HepG2 (cell line): ENCODE results near the gene DDR1. TPM values are rescaled to one million over a fixed set of nuclear protein-coding genes. Genes with fewer than 3 reads are reported as not detected.

Experiments
- ARNT ChIP-seq: fragments of 450-650 bp; IDR thresholded peaks from 2 replicates; pipeline ENCODE4 v1.6.1; 2017
- CEBPB ChIP-seq: IDR thresholded peaks from 2 replicates; pipeline ENCODE4 v1.6.1; 2011; ENCODE audit warnings: low read depth, low read length, improper control_type of control experiment, borderline replicate concordance
- DPF2 ChIP-seq: sonication (generic); formaldehyde crosslinking; IDR thresholded peaks from 2 replicates; pipeline ENCODE4 v1.4.0; 2020; ENCODE audit warnings: mild to moderate bottlenecking, low read depth, missing genetic modification reagents, borderline replicate concordance
- EP300 ChIP-seq, 3 experiments: sonication (generic) in 1 of 3; formaldehyde crosslinking in 1 of 3; IDR thresholded peaks; 2 replicates each; pipeline versions ENCODE4 v1.5.1 to v1.6.1; 2011 to 2020; ENCODE audit warnings: low read depth in 2 of 3, low read length in 2 of 3, borderline replicate concordance in 1 of 3, improper control_type of control experiment in 1 of 3, mild to moderate bottlenecking in 1 of 3, missing genetic modification reagents in 1 of 3, moderate library complexity in 1 of 3
- HNF4A ChIP-seq: sonication (generic); formaldehyde crosslinking; IDR thresholded peaks from 2 replicates; pipeline ENCODE4 v1.4.0; 2020; ENCODE audit warnings: missing genetic modification reagents
- PBX3 ChIP-seq: sonication (generic); formaldehyde crosslinking; IDR thresholded peaks from 2 replicates; pipeline ENCODE4 v1.8.1; 2023; ENCODE audit warnings: missing genetic modification reagents, inconsistent platforms, borderline replicate concordance
- PLRG1 ChIP-seq: fragments of 450-650 bp; conservative IDR thresholded peaks from 2 replicates; pipeline ENCODE4 v1.6.1; 2016
- SRSF4 ChIP-seq: fragments of 200-400 bp; formaldehyde crosslinking; IDR thresholded peaks from one replicate; pipeline ENCODE4 v1.6.1; 2018; ENCODE audit warnings: mild to moderate bottlenecking, low read depth, low read length, moderate library complexity; ENCODE audit not compliant: poor library complexity, severe bottlenecking
- ZBTB7A ChIP-seq: sonication (generic); formaldehyde crosslinking; IDR thresholded peaks from 2 replicates; pipeline ENCODE4 v1.8.0; 2022; ENCODE audit warnings: mild to moderate bottlenecking, missing genetic modification reagents
- ZFP1 ChIP-seq: IDR thresholded peaks from 2 replicates; pipeline ENCODE4 v1.6.1; 2016
- ZFX ChIP-seq: sonication (generic); formaldehyde crosslinking; IDR thresholded peaks from 2 replicates; pipeline ENCODE4 v1.4.0; 2020; ENCODE audit warnings: mild to moderate bottlenecking, low read depth, missing genetic modification reagents, moderate library complexity
- ZFY ChIP-seq: sonication (generic); formaldehyde crosslinking; IDR thresholded peaks from 2 replicates; pipeline ENCODE4 v1.4.0; 2020; ENCODE audit warnings: missing genetic modification reagents
- ZNF17 ChIP-seq: sonication (generic); formaldehyde crosslinking; IDR thresholded peaks from 2 replicates; pipeline ENCODE4 v1.5.0; 2020; ENCODE audit warnings: mild to moderate bottlenecking, missing genetic modification reagents
- ZNF20 ChIP-seq: sonication (generic); formaldehyde crosslinking; IDR thresholded peaks from 2 replicates; pipeline ENCODE4 v1.4.0; 2020; ENCODE audit warnings: mild to moderate bottlenecking, moderate library complexity, missing genetic modification reagents
- ZNF296 ChIP-seq: sonication (generic); formaldehyde crosslinking; conservative IDR thresholded peaks from 2 replicates; pipeline ENCODE4 v1.5.0; 2020; ENCODE audit warnings: mild to moderate bottlenecking, missing genetic modification reagents
- ZNF350 ChIP-seq: sonication (generic); formaldehyde crosslinking; IDR thresholded peaks from 2 replicates; pipeline ENCODE4 v1.4.0; 2020; ENCODE audit warnings: mild to moderate bottlenecking, low read depth, missing genetic modification reagents, borderline replicate concordance
- ZNF367 ChIP-seq: sonication (generic); formaldehyde crosslinking; IDR thresholded peaks from 2 replicates; pipeline ENCODE4 v1.4.0; 2020; ENCODE audit warnings: missing genetic modification reagents, borderline replicate concordance
- ZNF546 ChIP-seq: sonication (generic); formaldehyde crosslinking; conservative IDR thresholded peaks from 2 replicates; pipeline ENCODE4 v1.8.1; 2023; ENCODE audit warnings: mild to moderate bottlenecking, missing genetic modification reagents
- ZNF549 ChIP-seq: sonication (generic); formaldehyde crosslinking; IDR thresholded peaks from 2 replicates; pipeline ENCODE4 v1.5.0; 2020; ENCODE audit warnings: missing genetic modification reagents
- ZNF550 ChIP-seq: sonication (generic); formaldehyde crosslinking; IDR thresholded peaks from 2 replicates; pipeline ENCODE4 v1.4.0; 2020; ENCODE audit warnings: mild to moderate bottlenecking, missing genetic modification reagents, borderline replicate concordance
- ZNF766 ChIP-seq: sonication (generic); formaldehyde crosslinking; IDR thresholded peaks from 2 replicates; pipeline ENCODE4 v1.5.0; 2020; ENCODE audit warnings: missing genetic modification reagents, borderline replicate concordance
- ZNF773 ChIP-seq: sonication (generic); formaldehyde crosslinking; IDR thresholded peaks from 2 replicates; pipeline ENCODE4 v1.4.0; 2020; ENCODE audit warnings: missing genetic modification reagents, borderline replicate concordance
- ZNF883 ChIP-seq: sonication (generic); formaldehyde crosslinking; IDR thresholded peaks from 2 replicates; pipeline ENCODE4 v1.5.1; 2020; ENCODE audit warnings: mild to moderate bottlenecking, missing genetic modification reagents; ENCODE audit errors: not compliant biosample characterization
- polyA plus RNA-seq, 8 experiments: library from polyadenylated mRNA; depleted of rRNA in 3 of 8; stranded (reverse) in 7 of 8; unstranded in 1 of 8; fragments of >200 nt; fragmentation: Illumina TruSeq in 4 of 8; extraction: Trizol in 4 of 8; gene quantifications; 2 replicates each; pipeline versions ENCODE4 v1.2.1 to v1.2.3, GENCODE V29; 2011 to 2016; ENCODE audit warnings: low read depth in 4 of 8, missing spikeins in 1 of 8, mixed read lengths in 1 of 8; ENCODE audit not compliant: insufficient read depth in 1 of 8
- total RNA-seq, 5 experiments: library from RNA; depleted of rRNA; stranded (reverse); fragments of >200 nt; fragmentation: Illumina TruSeq; extraction: Trizol; gene quantifications; 2 replicates each; pipeline ENCODE4 v1.2.3, GENCODE V29; 2016; ENCODE audit warnings: low read depth in 1 of 5
- TF ChIP-seq, protein P1 (sequence below): sonication (generic); formaldehyde crosslinking; IDR thresholded peaks from 2 replicates; pipeline ENCODE4 v1.4.0; 2020; ENCODE audit warnings: mild to moderate bottlenecking, missing genetic modification reagents
- TF ChIP-seq, protein P2 (sequence below): sonication (generic); formaldehyde crosslinking; conservative IDR thresholded peaks from 2 replicates; pipeline ENCODE4 v1.8.0; 2022; ENCODE audit warnings: mild to moderate bottlenecking, moderate library complexity, missing genetic modification reagents
- TF ChIP-seq, protein P3 (sequence below): IDR thresholded peaks from 2 replicates; pipeline ENCODE4 v1.6.1; 2016; ENCODE audit warnings: missing compliant biosample characterization, missing genetic modification reagents, borderline replicate concordance

DDR1 gene
- total and polyA plus RNA-seq, 2 of the 13 experiments (the other 11 are each of a cell fraction or from before 2014, with no cell fraction given), result 16.7 to 20.2 TPM

GRCh38 chr6:30884521-30885480 is 482 bp downstream of the DDR1 start (continued):
- TF ChIP-seq ARNT (no peak), ZNF546 (CRISPR knock-in tag) (no peak), ZNF766 (CRISPR knock-in tag) (no peak), CEBPB (no peak), ZFP1 (no peak), EP300 (IDR thresholded peaks at IDR 0.05; ENCODE audit: low read depth in 2 of 2, low read length in 2 of 2) (no peak), EP300 (CRISPR knock-in tag; IDR thresholded peaks at IDR 0.05; ENCODE audit: borderline replicate concordance) (no peak), ZNF367 (CRISPR knock-in tag) (no peak), ZFX (no peak; the same call in 1 of the 2 replicates), DPF2 (CRISPR knock-in tag) (no peak), ZNF296 (CRISPR knock-in tag) (0 out of 2 replicates have a peak, but pooled peaks have one; percentile 45), HNF4A (CRISPR knock-in tag) (no peak), ZNF20 (no peak), ZNF549 (CRISPR knock-in tag) (no peak), ZBTB7A (no peak), ZNF350 (CRISPR knock-in tag) (no peak; the same call in 1 of the 2 replicates), ZNF773 (CRISPR knock-in tag) (no peak), ZFY (CRISPR knock-in tag) (peak; percentile 4; the same call in 1 of the 2 replicates), ZNF17 (CRISPR knock-in tag) (no peak), SRSF4 (no peak), ZNF883 (CRISPR knock-in tag) (no peak), PBX3 (CRISPR knock-in tag) (no peak), ZNF550 (CRISPR knock-in tag) (no peak), PLRG1 (no peak)
- TF ChIP-seq, protein P1, sequence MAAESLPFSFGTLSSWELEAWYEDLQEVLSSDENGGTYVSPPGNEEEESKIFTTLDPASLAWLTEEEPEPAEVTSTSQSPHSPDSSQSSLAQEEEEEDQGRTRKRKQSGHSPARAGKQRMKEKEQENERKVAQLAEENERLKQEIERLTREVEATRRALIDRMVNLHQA (CRISPR knock-in tag), result no peak
- TF ChIP-seq, protein P2, sequence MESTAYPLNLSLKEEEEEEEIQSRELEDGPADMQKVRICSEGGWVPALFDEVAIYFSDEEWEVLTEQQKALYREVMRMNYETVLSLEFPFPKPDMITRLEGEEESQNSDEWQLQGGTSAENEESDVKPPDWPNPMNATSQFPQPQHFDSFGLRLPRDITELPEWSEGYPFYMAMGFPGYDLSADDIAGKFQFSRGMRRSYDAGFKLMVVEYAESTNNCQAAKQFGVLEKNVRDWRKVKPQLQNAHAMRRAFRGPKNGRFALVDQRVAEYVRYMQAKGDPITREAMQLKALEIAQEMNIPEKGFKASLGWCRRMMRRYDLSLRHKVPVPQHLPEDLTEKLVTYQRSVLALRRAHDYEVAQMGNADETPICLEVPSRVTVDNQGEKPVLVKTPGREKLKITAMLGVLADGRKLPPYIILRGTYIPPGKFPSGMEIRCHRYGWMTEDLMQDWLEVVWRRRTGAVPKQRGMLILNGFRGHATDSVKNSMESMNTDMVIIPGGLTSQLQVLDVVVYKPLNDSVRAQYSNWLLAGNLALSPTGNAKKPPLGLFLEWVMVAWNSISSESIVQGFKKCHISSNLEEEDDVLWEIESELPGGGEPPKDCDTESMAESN (CRISPR knock-in tag), result no peak
- TF ChIP-seq, protein P3, sequence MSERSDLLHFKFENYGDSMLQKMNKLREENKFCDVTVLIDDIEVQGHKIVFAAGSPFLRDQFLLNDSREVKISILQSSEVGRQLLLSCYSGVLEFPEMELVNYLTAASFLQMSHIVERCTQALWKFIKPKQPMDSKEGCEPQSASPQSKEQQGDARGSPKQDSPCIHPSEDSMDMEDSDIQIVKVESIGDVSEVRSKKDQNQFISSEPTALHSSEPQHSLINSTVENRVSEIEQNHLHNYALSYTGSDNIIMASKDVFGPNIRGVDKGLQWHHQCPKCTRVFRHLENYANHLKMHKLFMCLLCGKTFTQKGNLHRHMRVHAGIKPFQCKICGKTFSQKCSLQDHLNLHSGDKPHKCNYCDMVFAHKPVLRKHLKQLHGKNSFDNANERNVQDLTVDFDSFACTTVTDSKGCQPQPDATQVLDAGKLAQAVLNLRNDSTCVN (CRISPR knock-in tag), result no peak
